ENCODE measurements around the gene SERINC5. TPM values are rescaled to one million over a fixed set of nuclear protein-coding genes. Genes with fewer than 3 reads are reported as not detected.

SERINC5 gene
- total RNA-seq, 1 experiment from 2014 or later = 52.3 TPM

DNA sequence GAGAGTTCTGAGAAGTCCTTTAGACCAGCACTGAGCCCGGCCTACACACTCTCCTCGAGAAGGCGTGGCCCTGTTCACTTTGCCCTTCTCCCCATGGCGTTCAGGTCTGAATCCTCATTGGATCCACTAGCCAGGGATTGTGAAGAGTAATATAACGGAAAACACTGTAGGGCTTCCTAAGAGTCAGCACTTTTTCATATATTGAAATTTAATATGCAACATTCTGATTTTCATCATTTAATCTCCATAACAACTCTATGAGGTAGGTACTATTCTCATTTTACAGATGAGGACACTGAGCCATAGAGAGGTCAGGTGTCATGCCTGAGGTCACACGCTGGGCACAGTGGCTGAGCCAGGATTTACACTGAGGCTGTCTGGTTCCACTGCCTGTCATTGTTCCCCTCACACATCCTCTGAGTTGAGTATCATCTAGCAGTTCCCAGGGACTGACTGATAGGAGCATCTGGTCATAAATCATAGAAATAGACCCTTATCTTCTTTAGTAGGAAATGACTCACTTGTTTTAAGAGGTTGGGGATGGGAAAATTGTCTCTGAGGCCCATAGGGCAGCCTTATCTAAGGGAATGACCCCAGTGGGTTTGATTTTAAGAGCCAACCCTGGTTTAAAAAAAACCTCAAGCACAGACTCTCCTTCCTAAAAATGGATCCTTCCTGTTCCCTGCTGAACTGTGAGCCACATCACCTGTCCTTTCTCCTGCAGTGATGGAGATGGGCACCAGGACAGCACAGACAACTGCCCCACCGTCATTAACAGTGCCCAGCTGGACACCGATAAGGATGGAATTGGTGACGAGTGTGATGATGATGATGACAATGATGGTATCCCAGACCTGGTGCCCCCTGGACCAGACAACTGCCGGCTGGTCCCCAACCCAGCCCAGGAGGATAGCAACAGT lies 179.5 kb downstream of the SERINC5 start:
- no CpG with 5 or more reads among the region's 10 CpGs for WGBS (ENCODE audit: extremely low coverage, insufficient read length, low lambda C conversion rate)
- H3K9me3 Mint-ChIP-seq = no peaks in the 10 kb centered on the region
- no peak overlapping the region for H2BK120ac ChIP-seq (ENCODE audit: low read depth, low read length, poor library complexity, severe bottlenecking)
- no peaks in the 10 kb centered on the region for H3K9me3 ChIP-seq (ENCODE audit: control insufficient read depth, low read depth, low read length)
- H4K91ac ChIP-seq (ENCODE audit: insufficient read length, low read depth, low read length) = no peak overlapping the region
- no peaks in the 10 kb centered on the region; the same call in 1 of the 2 replicates for H3K27me3 Mint-ChIP-seq (ENCODE audit: low read depth)
- no peak for DNase-seq
- H3K18ac ChIP-seq (ENCODE audit: insufficient read length, low read depth, low read length) = no peak overlapping the region
- no peak overlapping the region for H3K4me3 Mint-ChIP-seq
- H3K4ac ChIP-seq (ENCODE audit: low read depth, low read length) = no peak overlapping the region
- H3K4me2 ChIP-seq (ENCODE audit: insufficient read depth, insufficient read length, low read length) = no peak overlapping the region
- H3K56ac ChIP-seq (ENCODE audit: insufficient read length, low read depth, low read length) = no peak overlapping the region
- H3K79me2 ChIP-seq (ENCODE audit: insufficient read depth, low read length) = no peaks in the 10 kb centered on the region
- peaks cover 3 to 5% of the 10 kb centered on the region in 2 experiments; a peak in 3 of 4 replicates for H3K4me1 Mint-ChIP-seq
- H2AFZ ChIP-seq (ENCODE audit: low read length) = no peak overlapping the region
- no peaks in the 10 kb centered on the region for H4K20me1 ChIP-seq (ENCODE audit: control insufficient read depth, insufficient read depth, insufficient read length)
- no peak overlapping the region for H4K8ac ChIP-seq (replicated peaks; ENCODE audit: insufficient read length, low read depth, low read length)
- no peak overlapping the region for H2BK5ac ChIP-seq (ENCODE audit: insufficient read length, low read length)
- H3K4me1 ChIP-seq (ENCODE audit: insufficient read depth, low read length) = no peaks in the 10 kb centered on the region
- TF ChIP-seq, protein P1, sequence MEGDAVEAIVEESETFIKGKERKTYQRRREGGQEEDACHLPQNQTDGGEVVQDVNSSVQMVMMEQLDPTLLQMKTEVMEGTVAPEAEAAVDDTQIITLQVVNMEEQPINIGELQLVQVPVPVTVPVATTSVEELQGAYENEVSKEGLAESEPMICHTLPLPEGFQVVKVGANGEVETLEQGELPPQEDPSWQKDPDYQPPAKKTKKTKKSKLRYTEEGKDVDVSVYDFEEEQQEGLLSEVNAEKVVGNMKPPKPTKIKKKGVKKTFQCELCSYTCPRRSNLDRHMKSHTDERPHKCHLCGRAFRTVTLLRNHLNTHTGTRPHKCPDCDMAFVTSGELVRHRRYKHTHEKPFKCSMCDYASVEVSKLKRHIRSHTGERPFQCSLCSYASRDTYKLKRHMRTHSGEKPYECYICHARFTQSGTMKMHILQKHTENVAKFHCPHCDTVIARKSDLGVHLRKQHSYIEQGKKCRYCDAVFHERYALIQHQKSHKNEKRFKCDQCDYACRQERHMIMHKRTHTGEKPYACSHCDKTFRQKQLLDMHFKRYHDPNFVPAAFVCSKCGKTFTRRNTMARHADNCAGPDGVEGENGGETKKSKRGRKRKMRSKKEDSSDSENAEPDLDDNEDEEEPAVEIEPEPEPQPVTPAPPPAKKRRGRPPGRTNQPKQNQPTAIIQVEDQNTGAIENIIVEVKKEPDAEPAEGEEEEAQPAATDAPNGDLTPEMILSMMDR (conservative IDR thresholded peaks at IDR 0.05) = no peak
- no peak overlapping the region for H2BK20ac ChIP-seq (ENCODE audit: low read depth, low read length, poor library complexity, severe bottlenecking)
- no peaks in the 10 kb centered on the region for H3K23me2 ChIP-seq (ENCODE audit: insufficient read length, low read depth, low read length, poor library complexity, severe bottlenecking)
- no peak overlapping the region for H3T11ph ChIP-seq (ENCODE audit: low read length)
- H3K27ac Mint-ChIP-seq = no peak overlapping the region; a peak in 1 of 7 replicates
- no peak overlapping the region for H2BK12ac ChIP-seq (ENCODE audit: insufficient read length, low read depth, low read length)
- peaks cover 3% of the 10 kb centered on the region in 3 experiments; a peak in 3 of 7 replicates for H3K36me3 Mint-ChIP-seq (ENCODE audit: insufficient read depth in 1 of 3, low read depth in 3 of 3)
- H3K14ac ChIP-seq (ENCODE audit: insufficient read depth, low read length) = no peak overlapping the region; the same call in 1 of the 2 replicates
- H3K27ac ChIP-seq (ENCODE audit: insufficient read length, low read depth, low read length) = no peak overlapping the region
- no peaks in the 10 kb centered on the region for H3K79me1 ChIP-seq (ENCODE audit: insufficient read depth, low read depth, low read length, poor library complexity, severe bottlenecking)
- H2AK5ac ChIP-seq (ENCODE audit: insufficient read length, low read length) = no peak overlapping the region
- H3K27me3 ChIP-seq (ENCODE audit: insufficient read depth, low read length) = no peaks in the 10 kb centered on the region
- no peak overlapping the region for H2BK15ac ChIP-seq (ENCODE audit: low read depth, low read length)
- no peak overlapping the region for H4K5ac ChIP-seq (ENCODE audit: insufficient read length, low read depth, low read length)
- H3K9ac ChIP-seq (ENCODE audit: extremely low read depth, insufficient read length, low read length) = no peak overlapping the region
- no peak overlapping the region for H3K23ac ChIP-seq (ENCODE audit: insufficient read length, low read depth, low read length)

All from H9 (cell line).